GM19452 (cell line): ENCODE results near the gene YTHDF1.
"Not testable (repeated sequence)": the region's sequence is repeated elsewhere in the genome, so short reads cannot be mapped to it uniquely, and the experiment has no call there.

Experiments used
- ATAC-seq: cut with Tn5 transposase; IDR thresholded peaks from one replicate; pipeline ENCODE4 v1.9.1; 2021; ENCODE audit not compliant: unreplicated experiment

The YTHDF1 gene

DNA sequence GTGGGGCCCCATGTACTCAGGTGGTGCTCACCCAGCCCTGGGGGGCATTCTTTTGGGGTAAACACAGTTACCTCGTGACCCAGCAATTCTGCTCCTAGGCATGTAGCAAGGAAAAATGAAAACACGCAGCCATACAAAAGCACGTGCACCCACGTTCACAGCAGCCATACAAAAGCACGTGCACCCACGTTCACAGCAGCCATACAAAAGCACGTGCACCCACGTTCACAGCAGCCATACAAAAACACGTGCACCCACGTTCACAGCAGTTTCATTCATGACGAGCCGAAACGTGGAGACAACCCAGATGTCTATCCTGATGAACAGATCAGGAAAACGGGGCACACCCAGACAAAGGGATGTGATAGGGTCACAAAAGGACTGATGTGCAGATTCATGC lies 57.1 kb downstream of the YTHDF1 start:
- ATAC-seq = no peak

DNA sequence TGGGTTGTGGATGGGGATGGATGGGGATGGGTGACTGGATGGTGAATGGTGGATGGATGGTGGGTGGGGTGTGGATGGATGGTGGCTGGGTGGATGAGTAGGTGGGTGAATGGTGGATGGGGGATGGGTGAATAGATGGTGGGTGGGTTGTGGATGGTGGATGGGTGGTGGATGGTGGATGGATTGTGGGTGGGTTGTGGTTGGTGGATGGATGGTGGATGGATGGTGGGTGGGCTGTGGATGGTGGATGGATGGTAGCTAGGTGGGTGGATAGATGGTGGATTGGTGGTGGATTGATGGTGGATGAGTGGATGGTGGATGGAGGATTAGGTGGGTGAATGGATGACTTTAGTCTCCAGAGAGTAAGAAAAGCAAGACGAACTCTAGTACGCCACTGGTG lies 57.6 kb downstream of the YTHDF1 start:
- ATAC-seq = no peak

DNA sequence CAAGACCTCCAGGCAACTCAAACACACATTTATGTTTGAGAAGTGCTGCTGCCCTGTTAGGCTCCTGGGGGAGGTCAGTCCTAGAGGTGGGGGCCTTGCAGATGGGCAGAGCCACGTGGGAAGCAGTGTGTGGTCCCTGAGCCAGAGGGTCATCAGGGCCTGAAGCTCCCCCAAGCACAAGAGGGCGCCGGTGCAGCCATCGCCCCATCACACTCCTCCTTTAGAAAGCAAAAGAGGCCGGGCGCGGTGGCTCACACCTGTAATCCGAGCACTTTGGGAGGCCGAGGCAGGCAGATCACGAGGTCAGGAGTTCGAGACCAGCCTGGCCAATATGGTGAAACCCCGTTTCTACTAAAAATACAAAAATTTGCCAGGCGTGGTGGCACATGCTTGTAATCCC lies 58.5 kb downstream of the YTHDF1 start:
- not testable (repeated sequence) for ATAC-seq

DNA sequence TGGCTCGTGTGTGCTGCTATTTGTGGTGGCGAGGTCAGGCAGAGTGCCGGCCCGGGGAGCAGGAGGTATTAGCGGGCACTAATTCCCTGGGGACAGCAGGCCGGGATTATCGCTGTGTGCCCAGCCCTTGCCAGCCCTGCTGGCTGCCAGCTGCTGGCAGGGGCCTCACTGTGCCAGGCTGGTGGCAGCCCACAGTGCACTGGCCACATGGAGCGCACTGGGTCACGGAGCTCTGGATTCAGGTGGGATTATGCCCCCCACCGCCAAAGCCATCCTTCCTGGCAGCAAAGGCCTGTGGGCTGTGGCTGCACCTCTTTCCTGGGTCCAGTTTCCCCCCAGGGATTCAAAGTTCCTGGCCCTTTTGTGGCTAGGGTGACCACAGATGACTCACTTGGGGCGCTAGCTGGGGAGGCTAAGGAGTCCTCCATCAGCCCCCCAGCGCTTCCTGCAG lies 59.7 kb downstream of the YTHDF1 start:
- ATAC-seq = no peak

DNA sequence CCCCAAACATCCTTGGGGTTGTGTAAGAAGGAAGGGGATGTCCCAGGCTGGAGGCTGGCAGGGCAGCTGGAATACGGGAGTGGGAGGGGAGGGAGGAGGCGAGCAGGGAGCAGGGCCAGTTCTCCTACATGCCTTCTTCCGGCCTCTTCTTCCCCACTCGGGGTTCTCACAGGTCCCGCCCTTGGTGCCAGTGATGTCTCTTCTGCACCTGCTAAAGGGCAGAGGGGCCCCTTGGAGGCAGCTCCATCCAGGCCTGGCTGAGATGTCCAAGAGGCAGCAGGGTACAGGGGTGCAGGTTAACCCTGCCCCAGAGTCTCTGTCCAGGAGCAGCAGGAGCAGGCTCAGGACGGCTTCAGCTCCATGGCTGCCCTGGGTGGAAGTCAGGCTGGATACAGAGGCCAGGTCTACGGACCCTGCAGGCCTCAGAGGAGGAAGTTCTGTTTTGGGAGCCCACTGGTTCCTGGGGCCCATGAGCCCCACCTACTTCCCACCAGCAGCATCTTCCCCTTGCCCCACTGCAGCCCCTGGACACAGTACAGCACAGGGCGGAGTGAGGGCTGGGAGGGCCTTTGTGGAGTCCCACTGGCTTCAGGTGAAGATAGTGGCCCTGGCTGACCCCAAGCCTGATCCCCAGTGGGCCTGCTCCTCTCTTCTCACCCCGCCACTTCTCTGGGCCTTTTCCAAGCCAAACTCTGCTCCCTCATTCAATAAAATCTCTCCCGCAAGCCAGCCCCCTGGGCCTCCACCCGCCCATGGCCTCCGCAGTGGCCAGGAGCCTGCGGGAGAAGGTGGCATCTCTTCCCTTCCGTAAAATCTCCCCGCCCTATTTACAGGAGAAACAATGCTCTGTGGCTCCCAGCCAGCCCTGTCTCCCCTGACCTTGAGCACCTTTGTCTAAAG lies 60.4 kb downstream of the YTHDF1 start:
- ATAC-seq = no peak

DNA sequence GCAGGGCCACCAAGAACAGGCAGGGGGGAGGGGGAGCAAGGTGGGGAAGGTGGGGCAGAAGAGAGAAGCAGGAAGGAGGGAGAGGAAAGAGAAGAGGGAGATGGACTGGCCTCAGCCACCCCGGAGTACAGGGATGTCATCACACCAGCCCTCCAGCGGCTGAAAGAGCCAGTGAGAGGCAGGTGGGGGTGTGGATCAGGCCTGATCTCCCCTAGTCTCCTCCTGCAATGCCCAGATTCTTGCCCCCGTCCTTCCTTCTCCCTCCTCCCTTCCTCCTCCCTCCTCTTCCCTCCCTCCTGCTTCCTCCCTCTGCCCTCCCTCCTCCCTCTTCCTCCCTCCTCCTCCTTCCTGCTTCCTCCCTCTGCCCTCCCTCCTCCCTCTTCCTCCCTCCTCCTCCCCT lies 61.5 kb downstream of the YTHDF1 start:
- ATAC-seq = no peak

DNA sequence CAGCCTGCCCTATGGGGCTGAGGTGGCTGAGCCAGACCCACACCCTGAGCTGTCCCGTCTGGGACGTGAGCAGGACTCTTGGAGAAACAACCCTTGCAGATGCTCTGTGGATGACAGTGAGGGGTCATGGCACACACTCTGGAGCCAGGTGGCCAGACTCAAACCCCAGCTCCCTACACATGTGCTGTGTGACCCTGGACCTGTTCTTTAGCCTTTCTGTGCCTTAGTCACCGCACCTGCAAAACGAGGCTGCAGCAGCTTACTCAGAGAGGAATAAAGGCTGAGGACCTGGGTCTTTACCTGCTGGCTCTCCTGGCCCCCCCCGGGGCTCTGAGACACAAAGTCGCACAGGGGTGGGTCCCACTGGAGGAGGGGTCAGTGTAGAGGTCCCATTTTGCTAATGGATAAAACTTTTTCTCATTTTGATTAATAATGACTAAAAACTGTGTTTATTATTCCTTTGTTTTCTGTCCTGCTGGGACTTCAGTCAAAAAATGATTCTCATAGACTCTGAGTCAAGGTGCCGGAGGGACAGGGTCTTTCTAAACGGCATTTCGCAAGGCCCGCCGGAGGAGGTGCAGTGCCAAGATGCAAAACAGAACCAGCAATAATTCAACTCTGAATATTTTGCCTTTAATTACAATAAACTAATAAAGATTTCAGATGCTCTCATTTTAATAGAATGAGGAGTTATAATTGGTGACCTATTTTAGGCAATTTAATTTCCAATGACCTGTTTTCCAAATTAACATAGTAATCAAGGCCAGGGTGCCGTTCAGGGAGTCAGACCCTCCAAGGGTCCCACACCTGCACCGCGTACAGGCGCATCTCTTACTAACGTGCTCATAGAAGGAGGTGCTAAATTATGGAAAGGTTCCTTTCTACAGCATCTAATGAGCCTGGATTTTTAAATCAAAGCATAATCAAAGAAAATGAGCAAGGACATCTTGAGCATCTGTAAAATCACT lies 62.4 kb downstream of the YTHDF1 start:
- no peak for ATAC-seq

DNA sequence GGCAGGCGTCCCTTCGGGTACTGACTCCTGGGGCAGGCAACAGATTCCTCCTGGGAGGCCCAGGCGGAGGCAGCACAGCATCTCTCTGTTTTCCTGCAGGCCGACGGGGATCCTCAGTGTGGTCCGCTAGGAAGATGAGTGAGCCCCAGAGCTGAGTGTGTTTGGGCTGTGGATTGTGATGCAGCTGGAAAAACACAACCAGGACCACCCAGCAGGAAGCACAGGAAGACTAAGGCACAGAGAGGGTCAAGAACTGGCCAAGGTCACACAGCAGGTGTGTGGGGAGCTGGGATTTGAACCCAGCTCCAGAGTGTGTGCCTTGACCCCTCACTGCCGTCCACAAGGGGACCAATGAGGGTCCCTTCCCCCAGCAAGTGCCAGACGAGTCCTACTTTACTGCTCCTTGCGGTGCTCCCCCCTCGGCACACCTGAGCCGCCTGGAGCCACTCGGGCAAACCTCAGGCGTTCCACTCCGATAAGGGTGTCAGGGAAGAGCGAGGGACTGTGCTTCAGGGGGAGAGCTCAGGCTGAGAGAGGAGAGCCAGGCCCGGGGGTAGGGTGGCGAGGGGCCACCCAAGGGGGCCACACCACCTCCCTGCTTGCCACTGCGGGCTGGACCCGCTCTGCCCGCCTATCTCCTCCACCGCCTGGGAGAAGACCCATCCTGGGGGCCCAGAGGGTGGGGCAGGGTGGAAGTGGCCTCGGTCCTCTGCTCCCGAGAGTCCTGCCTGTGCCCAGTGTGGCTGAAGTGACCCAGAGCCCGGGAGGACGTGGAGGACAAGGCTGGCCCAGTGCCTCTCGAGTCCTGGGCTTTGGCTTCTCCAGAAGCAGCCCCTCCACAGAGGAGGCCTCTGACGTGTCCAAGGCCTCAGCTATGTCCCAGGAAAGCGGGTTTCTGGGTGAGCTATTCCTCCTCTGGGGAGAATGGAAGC lies 63.3 kb downstream of the YTHDF1 start:
- ATAC-seq = no peak

DNA sequence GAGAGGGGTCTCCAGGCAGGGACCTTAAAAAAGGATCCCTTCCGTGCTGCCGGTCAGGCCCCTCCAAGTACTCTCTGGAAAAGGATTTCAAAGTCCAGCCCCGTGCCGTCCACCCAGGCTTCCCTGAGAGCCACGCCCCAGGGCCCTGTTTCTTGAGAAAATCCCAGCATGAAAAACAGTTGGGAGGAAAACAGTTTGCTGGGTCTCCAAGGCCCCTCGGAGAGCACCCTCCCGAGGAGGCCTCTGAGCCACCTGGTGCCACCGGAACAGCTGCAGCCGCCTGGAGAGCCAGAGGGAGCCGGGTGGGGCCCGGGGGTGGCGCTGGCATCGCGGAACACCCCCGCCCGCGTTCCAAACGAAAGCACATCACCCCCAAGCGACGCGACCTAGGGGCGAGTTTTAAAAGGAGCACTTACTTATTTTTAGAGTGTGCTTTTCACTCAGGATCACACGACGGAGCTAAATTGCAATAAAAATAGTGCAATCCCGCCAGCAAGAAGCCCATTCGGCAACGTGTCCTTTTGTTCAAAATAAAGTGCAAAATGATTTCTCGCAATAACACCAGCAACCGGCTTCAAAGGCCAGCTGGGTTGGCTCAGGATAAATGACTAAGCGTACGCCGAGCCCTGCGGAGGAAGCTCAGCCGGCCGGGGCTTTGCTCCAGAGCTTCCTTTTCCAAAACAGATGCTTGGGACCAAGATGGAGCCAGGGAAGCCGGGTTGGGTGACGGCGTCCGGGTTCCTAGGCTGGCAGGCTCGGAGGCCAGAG lies 64.2 kb downstream of the YTHDF1 start:
- ATAC-seq = no peak

DNA sequence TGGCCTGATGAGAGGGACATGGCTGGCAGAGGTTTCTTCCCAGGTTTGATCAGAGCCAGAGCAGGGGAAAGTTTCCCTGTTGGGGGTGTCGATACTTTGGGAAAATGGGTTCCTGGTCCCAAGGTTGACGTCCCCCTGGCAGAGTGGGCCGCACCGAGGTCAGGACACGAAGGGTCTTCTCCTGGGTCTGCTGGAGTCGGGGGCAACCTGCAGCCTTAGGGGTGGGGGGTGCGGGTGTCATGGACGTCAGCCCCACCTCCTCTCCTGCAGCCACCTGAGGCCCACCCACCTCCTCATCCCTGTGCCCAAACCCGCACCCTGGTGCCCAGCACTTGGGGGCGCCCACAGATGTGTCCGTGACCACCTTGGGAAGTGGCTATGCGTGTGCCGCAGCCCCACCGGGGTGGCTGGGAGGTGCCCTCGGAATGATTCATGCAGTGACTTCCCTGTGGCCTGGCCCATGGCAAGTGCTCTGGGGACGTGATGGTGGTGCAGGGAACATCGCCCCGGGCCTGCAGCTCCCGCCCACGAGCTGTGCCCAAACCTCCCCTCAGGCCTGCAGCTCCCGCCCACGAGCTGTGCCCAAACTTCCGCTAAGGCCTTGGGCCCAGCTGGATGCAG lies 64.9 kb downstream of the YTHDF1 start:
- ATAC-seq = no peak

DNA sequence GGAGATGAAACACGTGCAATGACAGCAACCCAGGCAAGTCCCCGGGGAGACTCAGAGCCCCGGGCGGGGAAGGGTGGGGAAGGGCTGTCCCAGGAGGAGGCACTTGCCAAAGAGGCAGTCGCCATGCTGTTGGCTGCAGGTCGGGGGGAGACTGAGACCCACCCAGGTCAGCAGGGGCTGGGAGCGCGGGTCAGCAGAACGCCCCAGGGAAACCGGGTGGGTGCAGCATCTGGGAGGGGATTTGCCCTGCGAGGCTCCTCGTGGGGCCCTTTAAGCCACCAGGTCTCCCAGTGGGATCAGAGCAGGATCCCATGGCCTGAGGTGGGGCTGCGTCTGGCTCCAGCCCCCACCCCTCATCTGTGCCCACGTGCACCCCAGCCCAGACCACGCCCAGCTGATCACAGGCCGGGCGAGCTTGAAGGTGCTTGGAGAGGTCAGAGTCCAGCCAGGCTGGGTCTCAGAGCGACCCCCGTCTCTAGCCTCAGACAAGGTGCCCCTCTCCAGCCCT lies 65.5 kb downstream of the YTHDF1 start:
- ATAC-seq = no peak

DNA sequence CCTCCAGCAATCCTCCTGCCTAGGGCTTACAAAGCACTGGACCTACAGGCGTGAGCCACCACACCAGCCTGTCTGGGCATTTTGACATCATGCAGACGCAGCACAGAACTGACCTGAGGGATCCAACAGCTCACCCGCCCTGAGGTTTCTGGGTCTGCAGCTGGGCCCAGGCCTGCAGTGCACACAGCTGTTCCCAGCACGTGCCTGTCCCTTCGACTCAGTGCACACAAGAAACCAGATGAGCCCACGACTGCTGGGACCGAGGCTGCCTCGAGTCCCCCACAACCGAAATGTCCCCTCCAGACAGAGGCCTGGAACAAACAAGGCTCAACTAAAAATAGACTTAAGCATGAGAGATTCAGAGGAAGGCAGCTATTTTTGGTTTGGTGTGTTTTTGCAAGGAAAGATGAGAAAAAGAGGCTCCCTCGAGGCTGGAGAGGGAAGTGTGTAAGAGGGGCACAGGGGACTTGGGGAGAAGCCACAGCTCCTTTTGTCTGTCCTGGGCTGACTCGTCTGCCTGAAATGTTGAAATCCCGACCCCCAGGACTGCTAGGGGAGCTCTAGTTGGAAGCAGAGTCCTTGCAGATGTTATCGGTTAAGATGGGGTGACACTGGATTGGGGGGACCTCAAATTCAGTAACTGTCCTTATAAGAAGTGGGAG lies 66.3 kb downstream of the YTHDF1 start:
- ATAC-seq = no peak

DNA sequence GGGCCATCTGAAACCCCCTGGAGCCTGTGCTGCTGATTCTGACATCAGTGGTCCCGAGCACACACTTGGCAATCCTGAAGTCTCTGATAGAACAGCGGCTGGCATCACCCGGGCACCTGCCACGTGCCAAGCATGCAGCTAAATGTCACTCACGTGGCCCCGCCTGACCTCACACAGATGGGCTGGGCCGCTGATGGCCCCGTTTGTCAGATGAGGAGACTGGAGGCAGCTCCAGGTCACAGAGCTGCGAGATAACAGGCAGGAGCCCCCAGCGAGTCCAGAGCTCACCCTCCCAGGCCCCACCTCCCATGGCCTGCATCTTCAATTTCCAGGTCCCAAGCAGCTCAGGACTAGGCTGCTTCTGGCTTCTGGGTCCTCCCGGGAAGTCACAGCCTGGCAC lies 67.2 kb downstream of the YTHDF1 start:
- ATAC-seq = no peak

DNA sequence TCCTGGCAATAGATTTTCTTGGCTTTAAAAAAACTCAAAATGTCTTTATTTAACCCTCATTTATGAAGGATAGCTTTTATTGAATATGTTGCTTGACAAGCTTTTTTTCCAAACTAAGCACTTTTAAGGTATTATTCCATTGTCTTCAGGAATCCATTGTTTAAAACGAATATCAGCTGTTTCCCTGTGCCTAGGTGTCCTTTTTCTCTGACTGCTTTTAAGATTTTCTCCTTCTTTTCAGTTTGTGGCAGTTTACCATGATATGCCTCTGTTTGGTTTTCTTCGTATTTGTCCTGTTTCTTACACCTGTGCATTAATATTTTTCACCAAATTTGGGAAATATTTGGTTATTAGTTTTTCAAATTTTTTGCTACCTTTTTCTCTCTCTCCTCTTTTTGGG lies 68.4 kb downstream of the YTHDF1 start:
- ATAC-seq = no peak
